IMR-90 (cell line): ENCODE results near the gene ZNF177. TPM values are rescaled to one million over a fixed set of nuclear protein-coding genes. Genes with fewer than 3 reads are reported as not detected.

Source experiments
- ATAC-seq: fragments of 200-7000 bp; cut with Tn5 transposase; 2 replicates; pipeline ENCODE4 v1.9.1; 2020; ENCODE audit warnings: low read depth, mild to moderate bottlenecking, moderate library complexity
- BruUV-seq: library from RNA; stranded (reverse); fragments of 400-500 nt; replicated peaks from 2 replicates; lab custom pipeline; 2021; lab: Mats Ljungman, UMichigan
- CTCF ChIA-PET: fragments of 300-600 bp; formaldehyde crosslinking; extraction: SDS; loops from one replicate; lab custom pipeline; 2021; ENCODE audit warnings: antibody characterized with exemption; lab: Yijun Ruan, JAX
- POLR2A ChIA-PET: fragments of 300-600 bp; sonication (Branson Sonifier 250); formaldehyde crosslinking; loops from one replicate; lab custom pipeline; 2022; ENCODE audit warnings: antibody characterized with exemption; ENCODE audit not compliant: unreplicated experiment; lab: Charles Lee
- DNase-seq: peaks from one replicate; pipeline ENCODE4 v3.0.0; 2013
- H2AFZ ChIP-seq: replicated peaks from 2 replicates; pipeline ENCODE3; 2013; ENCODE audit warnings: low read length, mild to moderate bottlenecking; ENCODE audit not compliant: poor library complexity
- H2AK5ac ChIP-seq: 2 replicates; pipeline ENCODE4 v1.6.1; 2013; ENCODE audit warnings: low read depth, low read length, inconsistent platforms
- H2AK9ac ChIP-seq: replicated peaks from 2 replicates; pipeline ENCODE3; 2013; ENCODE audit warnings: mild to moderate bottlenecking, low read depth, low read length, moderate library complexity; ENCODE audit not compliant: poor library complexity
- H2BK120ac ChIP-seq: 2 replicates; pipeline ENCODE4 v1.6.1; 2013; ENCODE audit warnings: low read depth, low read length, inconsistent platforms
- H2BK15ac ChIP-seq: 3 replicates; pipeline ENCODE4 v1.6.1; 2013; ENCODE audit warnings: low read depth, low read length, inconsistent platforms
- H2BK20ac ChIP-seq: 2 replicates; pipeline ENCODE4 v1.6.1; 2013; ENCODE audit warnings: low read depth, mild to moderate bottlenecking, inconsistent platforms, low read length, moderate library complexity
- H2BK5ac ChIP-seq: 2 replicates; pipeline ENCODE4 v1.6.1; 2013; ENCODE audit warnings: mild to moderate bottlenecking, low read depth, low read length, inconsistent platforms; ENCODE audit not compliant: poor library complexity, severe bottlenecking
- H3K14ac ChIP-seq: replicated peaks from 2 replicates; pipeline ENCODE4 v1.6.1; 2013; ENCODE audit warnings: low read depth, low read length, inconsistent platforms
- H3K18ac ChIP-seq: 2 replicates; pipeline ENCODE4 v1.6.1; 2013; ENCODE audit warnings: low read depth, low read length, control low read depth
- H3K23ac ChIP-seq: 2 replicates; pipeline ENCODE4 v1.6.1; 2013; ENCODE audit warnings: low read depth, low read length, inconsistent platforms
- H3K27ac ChIP-seq: 2 replicates; pipeline ENCODE4 v1.5.1; 2013; ENCODE audit warnings: mild to moderate bottlenecking, control low read depth, low read length; ENCODE audit not compliant: insufficient read depth
- H3K27me3 ChIP-seq: 2 replicates; pipeline ENCODE4 v1.6.1; 2013; ENCODE audit warnings: low read length; ENCODE audit not compliant: control insufficient read depth, insufficient read depth
- H3K36me3 ChIP-seq: 2 replicates; pipeline ENCODE4 v1.6.1; 2013; ENCODE audit warnings: low read length, mixed read lengths; ENCODE audit not compliant: control insufficient read depth, insufficient read depth
- H3K4ac ChIP-seq: 2 replicates; pipeline ENCODE4 v1.6.1; 2013; ENCODE audit warnings: low read depth, low read length, inconsistent platforms
- H3K4me1 ChIP-seq: 2 replicates; pipeline ENCODE4 v1.6.1; 2013; ENCODE audit warnings: low read length, mixed read lengths; ENCODE audit not compliant: control insufficient read depth, insufficient read depth
- H3K4me2 ChIP-seq: 2 replicates; pipeline ENCODE4 v1.6.1; 2013; ENCODE audit warnings: low read depth, mild to moderate bottlenecking, control low read depth, low read length, moderate library complexity
- H3K4me3 ChIP-seq: 2 replicates; pipeline ENCODE4 v1.5.1; 2013; ENCODE audit warnings: low read depth, mild to moderate bottlenecking, control low read depth, low read length, moderate library complexity; ENCODE audit not compliant: insufficient read depth
- H3K56ac ChIP-seq: 2 replicates; pipeline ENCODE4 v1.6.1; 2013; ENCODE audit warnings: low read length, inconsistent platforms; ENCODE audit not compliant: insufficient read depth; ENCODE audit errors: extremely low read depth
- H3K79me1 ChIP-seq, 2 experiments: 2 replicates each; pipeline ENCODE4 v1.6.1; 2013; ENCODE audit warnings: low read length in 2 of 2, inconsistent platforms in 1 of 2, low read depth in 1 of 2
- H3K9ac ChIP-seq: 2 replicates; pipeline ENCODE4 v1.6.1; 2013; ENCODE audit warnings: low read depth, low read length, control low read depth
- H3K9me1 ChIP-seq: 2 replicates; pipeline ENCODE4 v1.6.1; 2013; ENCODE audit warnings: low read length, inconsistent platforms; ENCODE audit not compliant: insufficient read depth
- H3K9me3 ChIP-seq: 2 replicates; pipeline ENCODE4 v1.6.1; 2013; ENCODE audit warnings: low read length; ENCODE audit not compliant: control insufficient read depth, insufficient read depth
- H4K20me1 ChIP-seq: 2 replicates; pipeline ENCODE4 v1.6.1; 2013; ENCODE audit warnings: low read length, inconsistent platforms; ENCODE audit not compliant: insufficient read depth
- H4K5ac ChIP-seq: 2 replicates; pipeline ENCODE4 v1.6.1; 2013; ENCODE audit warnings: mild to moderate bottlenecking, low read depth, low read length, control low read depth
- H4K8ac ChIP-seq, 2 experiments: 2 replicates each; pipeline ENCODE4 v1.6.1; 2013; ENCODE audit warnings: low read depth in 2 of 2, low read length in 2 of 2, control low read depth in 1 of 2, inconsistent platforms in 1 of 2
- H4K91ac ChIP-seq: 2 replicates; pipeline ENCODE4 v1.6.1; 2013; ENCODE audit warnings: low read depth, low read length, inconsistent platforms; ENCODE audit not compliant: insufficient read depth
- BHLHE40 ChIP-seq: fragments of 150-350 bp; IDR thresholded peaks from 2 replicates; pipeline ENCODE4 v1.6.1; 2016; ENCODE audit warnings: mild to moderate bottlenecking, low read depth, low read length
- CEBPB ChIP-seq: IDR thresholded peaks from 2 replicates; pipeline ENCODE4 v1.6.1; 2012; ENCODE audit warnings: low read depth, low read length, improper control_type of control experiment
- CHD1 ChIP-seq: IDR thresholded peaks from 2 replicates; pipeline ENCODE4 v1.6.1; 2012; ENCODE audit warnings: low read depth, low read length, improper control_type of control experiment
- CTCF ChIP-seq: conservative IDR thresholded peaks from 2 replicates; pipeline ENCODE4 v1.5.1; 2012; ENCODE audit warnings: mild to moderate bottlenecking, low read depth, low read length, improper control_type of control experiment
- FOS ChIP-seq: fragments of 150-350 bp; IDR thresholded peaks from 2 replicates; pipeline ENCODE4 v1.6.1; 2016; ENCODE audit warnings: low read depth, low read length
- MAFK ChIP-seq: IDR thresholded peaks from 2 replicates; pipeline ENCODE4 v1.6.1; 2012; ENCODE audit warnings: low read depth, low read length, improper control_type of control experiment
- MAZ ChIP-seq: IDR thresholded peaks from 2 replicates; pipeline ENCODE4 v1.6.1; 2012; ENCODE audit warnings: low read depth, mild to moderate bottlenecking, low read length, improper control_type of control experiment, moderate library complexity, borderline replicate concordance
- MXI1 ChIP-seq: IDR thresholded peaks from 2 replicates; pipeline ENCODE4 v1.6.1; 2012; ENCODE audit warnings: low read depth, mild to moderate bottlenecking, low read length, moderate library complexity, borderline replicate concordance
- NFE2L2 ChIP-seq: fragments of 150-350 bp; IDR thresholded peaks from 2 replicates; pipeline ENCODE4 v1.6.1; 2016; ENCODE audit warnings: low read depth, mild to moderate bottlenecking, low read length
- POLR2A ChIP-seq: IDR thresholded peaks from 2 replicates; pipeline ENCODE4 v1.6.1; 2012; ENCODE audit warnings: mild to moderate bottlenecking, low read depth, low read length
- RAD21 ChIP-seq: IDR thresholded peaks from 2 replicates; pipeline ENCODE4 v1.6.1; 2012; ENCODE audit warnings: low read length, improper control_type of control experiment
- RCOR1 ChIP-seq: IDR thresholded peaks from 2 replicates; pipeline ENCODE4 v1.6.1; 2012; ENCODE audit warnings: mild to moderate bottlenecking, low read length, improper control_type of control experiment; ENCODE audit not compliant: insufficient replicate concordance
- RFX5 ChIP-seq: IDR thresholded peaks from 2 replicates; pipeline ENCODE4 v1.8.0; 2012; ENCODE audit warnings: low read depth, mild to moderate bottlenecking, low read length, moderate library complexity
- SMC3 ChIP-seq: fragments of 150-350 bp; IDR thresholded peaks from 2 replicates; pipeline ENCODE4 v1.6.1; 2016; ENCODE audit warnings: low read depth, mild to moderate bottlenecking, antibody characterized with exemption, low read length, moderate library complexity
- WGBS, 2 experiments: methylation state at CpG; one replicate each; pipeline versions ENCODE4 v1.1.5 to v1.1.7; 2013; ENCODE audit warnings: missing lambda C conversion rate in 2 of 2; ENCODE audit not compliant: insufficient read length in 1 of 2; ENCODE audit errors: extremely low coverage in 2 of 2; 5-methylcytosine and 5-hydroxymethylcytosine counted together
- dilution Hi-C: fragments of 300-500 bp; cut with HindIII; formaldehyde crosslinking; loops from one replicate; pipeline ENCODE4 v1.14.3; 2018; ENCODE audit warnings: low sequenced_read_pairs; ENCODE audit not compliant: unreplicated experiment
- in situ Hi-C: fragments of 300-500 bp; cut with MboI; formaldehyde crosslinking; loops from 3 replicates; pipeline ENCODE4 v1.14.3; 2019; ENCODE audit warnings: low sequenced_read_pairs, inconsistent platforms, mixed read lengths
- intact Hi-C: fragments of 100-400 bp; cut with micrococcal nuclease; formaldehyde crosslinking; loops from 2 replicates; pipeline ENCODE4 v1.10.0; 2022
- polyA plus RNA-seq, 3 experiments: library from polyadenylated mRNA; depleted of rRNA; stranded (reverse); fragments of >200 nt; gene quantifications; 2 replicates each; pipeline ENCODE4 v1.2.3, GENCODE V29; 2012; ENCODE audit warnings: low replicate concordance in 1 of 3
- total RNA-seq: library from RNA; depleted of rRNA; stranded (reverse); fragments of >200 nt; gene quantifications from 2 replicates; pipeline ENCODE4 v1.2.3, GENCODE V29; 2012
- TF ChIP-seq, protein P1 (sequence below): fragments of 150-350 bp; IDR thresholded peaks from 2 replicates; pipeline ENCODE4 v1.6.1; 2017; ENCODE audit warnings: mild to moderate bottlenecking, antibody characterized with exemption, low read length, low read depth
- TF ChIP-seq, protein P2 (sequence below): fragments of 150-350 bp; IDR thresholded peaks from 2 replicates; pipeline ENCODE4 v1.6.1; 2016; ENCODE audit warnings: low read depth, mild to moderate bottlenecking, low read length, moderate library complexity, borderline replicate concordance

Gene ZNF177
- total and polyA plus RNA-seq, 2 of the 4 experiments (the other 2 are of a cell fraction) = 0.87 to 1.1 TPM

GRCh38 chr19:9354651-9355050, 8.2 kb upstream of the ZNF177 start:
- no peak overlapping the region for H2BK5ac ChIP-seq
- no peak overlapping the region for H3K18ac ChIP-seq
- no peaks in the 10 kb centered on the region for H3K79me1 ChIP-seq
- no peak overlapping the region for H4K91ac ChIP-seq
- intact Hi-C loops = no loop called here
- DNase-seq (no peak), ATAC-seq (no peak)
- no peak overlapping the region for H3K4me3 ChIP-seq
- H4K8ac ChIP-seq = no peak overlapping the region
- TF ChIP-seq FOS (no peak), BHLHE40 (no peak), POLR2A (no peak), RAD21 (no peak), MXI1 (no peak), CEBPB (no peak), SMC3 (no peak), CHD1 (no peak), MAZ (no peak), RFX5 (no peak), MAFK (no peak), CTCF (no peak), RCOR1 (no peak), NFE2L2 (no peak)
- TF ChIP-seq, protein P1, sequence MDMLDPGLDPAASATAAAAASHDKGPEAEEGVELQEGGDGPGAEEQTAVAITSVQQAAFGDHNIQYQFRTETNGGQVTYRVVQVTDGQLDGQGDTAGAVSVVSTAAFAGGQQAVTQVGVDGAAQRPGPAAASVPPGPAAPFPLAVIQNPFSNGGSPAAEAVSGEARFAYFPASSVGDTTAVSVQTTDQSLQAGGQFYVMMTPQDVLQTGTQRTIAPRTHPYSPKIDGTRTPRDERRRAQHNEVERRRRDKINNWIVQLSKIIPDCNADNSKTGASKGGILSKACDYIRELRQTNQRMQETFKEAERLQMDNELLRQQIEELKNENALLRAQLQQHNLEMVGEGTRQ = no peak
- TF ChIP-seq, protein P2, sequence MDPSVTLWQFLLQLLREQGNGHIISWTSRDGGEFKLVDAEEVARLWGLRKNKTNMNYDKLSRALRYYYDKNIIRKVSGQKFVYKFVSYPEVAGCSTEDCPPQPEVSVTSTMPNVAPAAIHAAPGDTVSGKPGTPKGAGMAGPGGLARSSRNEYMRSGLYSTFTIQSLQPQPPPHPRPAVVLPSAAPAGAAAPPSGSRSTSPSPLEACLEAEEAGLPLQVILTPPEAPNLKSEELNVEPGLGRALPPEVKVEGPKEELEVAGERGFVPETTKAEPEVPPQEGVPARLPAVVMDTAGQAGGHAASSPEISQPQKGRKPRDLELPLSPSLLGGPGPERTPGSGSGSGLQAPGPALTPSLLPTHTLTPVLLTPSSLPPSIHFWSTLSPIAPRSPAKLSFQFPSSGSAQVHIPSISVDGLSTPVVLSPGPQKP = no peak
- no TSS peak for BruUV-seq
- no peak overlapping the region for H3K27ac ChIP-seq
- no peak overlapping the region for H2AFZ ChIP-seq
- no peaks in the 10 kb centered on the region for H3K9me1 ChIP-seq
- no peak overlapping the region for H3K56ac ChIP-seq
- no peak overlapping the region for H3K9ac ChIP-seq
- H3K9me3 ChIP-seq = peaks cover 47% of the 10 kb centered on the region
- in situ Hi-C loops = no loop called here
- no peak overlapping the region for H3K23ac ChIP-seq
- H3K4me1 ChIP-seq = no peaks in the 10 kb centered on the region
- no peak overlapping the region for H3K14ac ChIP-seq
- no peaks in the 10 kb centered on the region for H3K27me3 ChIP-seq
- no peak overlapping the region for H2AK5ac ChIP-seq
- no peak overlapping the region for H2BK120ac ChIP-seq
- peaks cover 3% of the 10 kb centered on the region; the same call in 1 of the 2 replicates for H3K36me3 ChIP-seq
- WGBS, 2 experiments = no CpG with 5 or more reads among the region's 2 CpGs
- POLR2A ChIA-PET = no interaction called here
- H4K5ac ChIP-seq = no peak overlapping the region
- CTCF ChIA-PET = no interaction called here
- H3K4ac ChIP-seq = no peak overlapping the region
- no peak overlapping the region for H2BK15ac ChIP-seq
- H2AK9ac ChIP-seq = no peak overlapping the region
- H4K20me1 ChIP-seq = no peaks in the 10 kb centered on the region
- dilution Hi-C loops = no loop called here
- H3K4me2 ChIP-seq = no peak overlapping the region
- H2BK20ac ChIP-seq = no peak overlapping the region
